GM12878 (cell line): Measurements from ENCODE around the gene IL17B.

Experiments
- CBFB ChIP-seq: IDR thresholded peaks from 2 replicates; pipeline ENCODE4 v1.6.1; 2016; ENCODE audit warnings: antibody characterized with exemption, low read depth
- CBX5 ChIP-seq: sonication (generic); IDR thresholded peaks from 2 replicates; pipeline ENCODE4 v1.6.1; 2016; ENCODE audit warnings: low read depth, moderate library complexity, mild to moderate bottlenecking, inconsistent platforms
- KDM1A ChIP-seq: fragments of 200-600 bp; sonication (generic); IDR thresholded peaks from 2 replicates; pipeline ENCODE4 v1.6.1; 2016; ENCODE audit warnings: borderline replicate concordance
- NRF1 ChIP-seq: conservative IDR thresholded peaks from 2 replicates; pipeline ENCODE4 v1.6.1; 2011; ENCODE audit warnings: mild to moderate bottlenecking, low read depth, low read length, improper control_type of control experiment
- POLR2A ChIP-seq: IDR thresholded peaks from 2 replicates; pipeline ENCODE4 v1.6.1; 2011; ENCODE audit warnings: low read depth, mild to moderate bottlenecking, low read length
- POLR2AphosphoS5 ChIP-seq: IDR thresholded peaks from 2 replicates; pipeline ENCODE4 v1.6.1; 2011; ENCODE audit warnings: mild to moderate bottlenecking, low read length, inconsistent platforms
- TARDBP ChIP-seq: IDR thresholded peaks from 2 replicates; pipeline ENCODE4 v1.6.1; 2016; ENCODE audit warnings: borderline replicate concordance
- ZNF274 ChIP-seq: IDR thresholded peaks from one replicate; pipeline ENCODE4 v1.8.0; 2011; ENCODE audit not compliant: insufficient read length, insufficient read depth
- ZNF384 ChIP-seq: IDR thresholded peaks from 2 replicates; pipeline ENCODE4 v1.6.1; 2012; ENCODE audit warnings: low read depth, mild to moderate bottlenecking, low read length, improper control_type of control experiment, borderline replicate concordance
- TF ChIP-seq, protein P1 (sequence below), 3 experiments: IDR thresholded peaks in 2 of 3; conservative IDR thresholded peaks in 1 of 3; 2 replicates each; pipeline ENCODE4 v1.5.1; 2011; ENCODE audit warnings: low read depth in 3 of 3, low read length in 3 of 3, mild to moderate bottlenecking in 3 of 3, control low read depth in 2 of 3, moderate library complexity in 2 of 3, inconsistent platforms in 1 of 3, mixed read lengths in 1 of 3; ENCODE audit not compliant: control insufficient read depth in 2 of 3, insufficient read depth in 1 of 3; ENCODE audit errors: extremely low read depth in 1 of 3
- TF ChIP-seq, protein P2 (sequence below): fragments of 450-650 bp; IDR thresholded peaks from 2 replicates; pipeline ENCODE4 v1.6.1; 2017; ENCODE audit warnings: mild to moderate bottlenecking, low read depth, inconsistent platforms; ENCODE audit not compliant: poor library complexity, severe bottlenecking
- TF ChIP-seq, protein P3 (sequence below): fragments of 450-650 bp; IDR thresholded peaks from 2 replicates; pipeline ENCODE4 v1.6.1; 2014; ENCODE audit warnings: mild to moderate bottlenecking
- TF ChIP-seq, protein P4 (sequence below): IDR thresholded peaks from 2 replicates; pipeline ENCODE4 v1.6.1; 2012; ENCODE audit warnings: low read depth, low read length, improper control_type of control experiment

DNA sequence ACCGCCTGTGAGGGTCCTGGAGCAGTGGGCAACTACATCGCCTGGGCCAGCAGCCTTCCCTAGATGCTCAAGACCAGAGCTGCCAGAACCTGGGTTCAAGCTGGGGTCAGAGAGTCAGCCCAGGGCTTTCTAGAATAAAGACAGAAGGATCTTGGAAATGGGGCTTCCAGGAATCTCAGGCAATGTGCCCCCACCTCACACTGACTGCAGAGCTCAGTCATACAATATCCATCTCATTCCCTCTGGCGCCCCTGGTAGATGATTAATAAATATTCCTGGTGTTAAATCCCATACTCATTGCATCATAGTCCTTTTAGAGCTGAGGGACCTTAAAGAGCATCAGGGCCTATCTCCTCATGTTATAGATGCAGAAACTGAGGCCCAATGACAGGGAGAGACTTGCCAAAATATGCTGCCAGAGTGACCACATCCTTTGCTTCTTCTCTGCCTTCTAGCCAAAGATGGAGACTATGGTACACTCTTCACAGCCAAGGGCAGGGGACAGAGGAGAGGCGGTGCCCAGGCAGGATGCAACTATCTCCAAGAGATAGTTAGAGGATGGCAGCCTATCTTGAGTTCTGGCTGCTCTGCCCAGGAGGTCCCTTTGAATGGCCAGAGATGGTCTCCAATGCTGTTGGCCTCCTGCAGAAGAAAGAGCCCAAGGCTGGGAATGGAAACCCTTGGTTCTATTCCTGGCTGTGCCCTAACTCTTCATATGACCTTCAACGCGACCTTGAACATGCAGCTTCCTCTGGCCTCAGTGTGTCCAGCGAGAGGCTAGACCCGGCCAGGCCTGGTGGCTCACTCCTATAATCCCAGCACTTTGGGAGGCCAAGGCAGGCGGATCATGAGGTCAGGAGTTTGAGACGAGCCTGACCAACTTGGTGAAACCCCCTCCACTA, 36.2 kb upstream of the IL17B start:
- TF ChIP-seq, protein P1, sequence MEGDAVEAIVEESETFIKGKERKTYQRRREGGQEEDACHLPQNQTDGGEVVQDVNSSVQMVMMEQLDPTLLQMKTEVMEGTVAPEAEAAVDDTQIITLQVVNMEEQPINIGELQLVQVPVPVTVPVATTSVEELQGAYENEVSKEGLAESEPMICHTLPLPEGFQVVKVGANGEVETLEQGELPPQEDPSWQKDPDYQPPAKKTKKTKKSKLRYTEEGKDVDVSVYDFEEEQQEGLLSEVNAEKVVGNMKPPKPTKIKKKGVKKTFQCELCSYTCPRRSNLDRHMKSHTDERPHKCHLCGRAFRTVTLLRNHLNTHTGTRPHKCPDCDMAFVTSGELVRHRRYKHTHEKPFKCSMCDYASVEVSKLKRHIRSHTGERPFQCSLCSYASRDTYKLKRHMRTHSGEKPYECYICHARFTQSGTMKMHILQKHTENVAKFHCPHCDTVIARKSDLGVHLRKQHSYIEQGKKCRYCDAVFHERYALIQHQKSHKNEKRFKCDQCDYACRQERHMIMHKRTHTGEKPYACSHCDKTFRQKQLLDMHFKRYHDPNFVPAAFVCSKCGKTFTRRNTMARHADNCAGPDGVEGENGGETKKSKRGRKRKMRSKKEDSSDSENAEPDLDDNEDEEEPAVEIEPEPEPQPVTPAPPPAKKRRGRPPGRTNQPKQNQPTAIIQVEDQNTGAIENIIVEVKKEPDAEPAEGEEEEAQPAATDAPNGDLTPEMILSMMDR (IDR thresholded peaks at IDR 0.05 in 2 of 3, conservative IDR thresholded peaks at IDR 0.05 in 1 of 3; ENCODE audit: control insufficient read depth in 2 of 3, extremely low read depth in 1 of 3, insufficient read depth in 1 of 3, low read depth in 3 of 3, low read length in 3 of 3): no peak
- TF ChIP-seq TARDBP (no peak), CBX5 (no peak), POLR2AphosphoS5 (no peak), ZNF384 (no peak), NRF1 (no peak), POLR2A (no peak), ZNF274 (no peak), KDM1A (no peak), CBFB (no peak)
- TF ChIP-seq, protein P2, sequence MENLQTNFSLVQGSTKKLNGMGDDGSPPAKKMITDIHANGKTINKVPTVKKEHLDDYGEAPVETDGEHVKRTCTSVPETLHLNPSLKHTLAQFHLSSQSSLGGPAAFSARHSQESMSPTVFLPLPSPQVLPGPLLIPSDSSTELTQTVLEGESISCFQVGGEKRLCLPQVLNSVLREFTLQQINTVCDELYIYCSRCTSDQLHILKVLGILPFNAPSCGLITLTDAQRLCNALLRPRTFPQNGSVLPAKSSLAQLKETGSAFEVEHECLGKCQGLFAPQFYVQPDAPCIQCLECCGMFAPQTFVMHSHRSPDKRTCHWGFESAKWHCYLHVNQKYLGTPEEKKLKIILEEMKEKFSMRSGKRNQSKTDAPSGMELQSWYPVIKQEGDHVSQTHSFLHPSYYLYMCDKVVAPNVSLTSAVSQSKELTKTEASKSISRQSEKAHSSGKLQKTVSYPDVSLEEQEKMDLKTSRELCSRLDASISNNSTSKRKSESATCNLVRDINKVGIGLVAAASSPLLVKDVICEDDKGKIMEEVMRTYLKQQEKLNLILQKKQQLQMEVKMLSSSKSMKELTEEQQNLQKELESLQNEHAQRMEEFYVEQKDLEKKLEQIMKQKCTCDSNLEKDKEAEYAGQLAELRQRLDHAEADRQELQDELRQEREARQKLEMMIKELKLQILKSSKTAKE: no peak
- TF ChIP-seq, protein P3, sequence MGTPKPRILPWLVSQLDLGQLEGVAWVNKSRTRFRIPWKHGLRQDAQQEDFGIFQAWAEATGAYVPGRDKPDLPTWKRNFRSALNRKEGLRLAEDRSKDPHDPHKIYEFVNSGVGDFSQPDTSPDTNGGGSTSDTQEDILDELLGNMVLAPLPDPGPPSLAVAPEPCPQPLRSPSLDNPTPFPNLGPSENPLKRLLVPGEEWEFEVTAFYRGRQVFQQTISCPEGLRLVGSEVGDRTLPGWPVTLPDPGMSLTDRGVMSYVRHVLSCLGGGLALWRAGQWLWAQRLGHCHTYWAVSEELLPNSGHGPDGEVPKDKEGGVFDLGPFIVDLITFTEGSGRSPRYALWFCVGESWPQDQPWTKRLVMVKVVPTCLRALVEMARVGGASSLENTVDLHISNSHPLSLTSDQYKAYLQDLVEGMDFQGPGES: no peak
- TF ChIP-seq, protein P4, sequence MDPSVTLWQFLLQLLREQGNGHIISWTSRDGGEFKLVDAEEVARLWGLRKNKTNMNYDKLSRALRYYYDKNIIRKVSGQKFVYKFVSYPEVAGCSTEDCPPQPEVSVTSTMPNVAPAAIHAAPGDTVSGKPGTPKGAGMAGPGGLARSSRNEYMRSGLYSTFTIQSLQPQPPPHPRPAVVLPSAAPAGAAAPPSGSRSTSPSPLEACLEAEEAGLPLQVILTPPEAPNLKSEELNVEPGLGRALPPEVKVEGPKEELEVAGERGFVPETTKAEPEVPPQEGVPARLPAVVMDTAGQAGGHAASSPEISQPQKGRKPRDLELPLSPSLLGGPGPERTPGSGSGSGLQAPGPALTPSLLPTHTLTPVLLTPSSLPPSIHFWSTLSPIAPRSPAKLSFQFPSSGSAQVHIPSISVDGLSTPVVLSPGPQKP: no peak
